ENCODE measurements around the gene DHX36.

DNA sequence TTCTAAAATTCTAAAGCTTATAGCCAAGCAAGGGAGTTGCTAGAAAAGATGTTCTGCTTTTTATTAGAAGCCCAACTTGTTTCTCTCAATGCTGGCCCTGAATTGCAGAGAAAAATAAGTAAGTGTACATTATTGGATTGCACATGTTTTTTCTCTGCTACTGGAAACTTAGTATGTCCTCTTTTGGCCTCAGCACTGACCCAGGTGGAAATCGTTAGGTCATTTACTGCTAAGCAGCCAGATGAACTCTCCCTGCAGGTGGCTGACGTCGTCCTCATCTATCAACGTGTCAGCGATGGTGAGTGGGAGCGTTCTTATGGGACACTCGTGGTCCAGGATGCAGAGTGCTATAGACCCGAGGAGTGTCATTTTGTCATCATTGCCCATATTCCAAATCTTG, 69.8 kb downstream of the DHX36 start:
- TF ChIP-seq, protein P1, sequence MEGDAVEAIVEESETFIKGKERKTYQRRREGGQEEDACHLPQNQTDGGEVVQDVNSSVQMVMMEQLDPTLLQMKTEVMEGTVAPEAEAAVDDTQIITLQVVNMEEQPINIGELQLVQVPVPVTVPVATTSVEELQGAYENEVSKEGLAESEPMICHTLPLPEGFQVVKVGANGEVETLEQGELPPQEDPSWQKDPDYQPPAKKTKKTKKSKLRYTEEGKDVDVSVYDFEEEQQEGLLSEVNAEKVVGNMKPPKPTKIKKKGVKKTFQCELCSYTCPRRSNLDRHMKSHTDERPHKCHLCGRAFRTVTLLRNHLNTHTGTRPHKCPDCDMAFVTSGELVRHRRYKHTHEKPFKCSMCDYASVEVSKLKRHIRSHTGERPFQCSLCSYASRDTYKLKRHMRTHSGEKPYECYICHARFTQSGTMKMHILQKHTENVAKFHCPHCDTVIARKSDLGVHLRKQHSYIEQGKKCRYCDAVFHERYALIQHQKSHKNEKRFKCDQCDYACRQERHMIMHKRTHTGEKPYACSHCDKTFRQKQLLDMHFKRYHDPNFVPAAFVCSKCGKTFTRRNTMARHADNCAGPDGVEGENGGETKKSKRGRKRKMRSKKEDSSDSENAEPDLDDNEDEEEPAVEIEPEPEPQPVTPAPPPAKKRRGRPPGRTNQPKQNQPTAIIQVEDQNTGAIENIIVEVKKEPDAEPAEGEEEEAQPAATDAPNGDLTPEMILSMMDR (tag by site-specific recombination; IDR thresholded peaks at IDR 0.05), result no peak
- TF ChIP-seq REPIN1 (tag by site-specific recombination; IDR thresholded peaks at IDR 0.05; ENCODE audit: low read depth) (no peak), KLF17 (tag by site-specific recombination; IDR thresholded peaks at IDR 0.05) (no peak), ZNF747 (tag by site-specific recombination; IDR thresholded peaks at IDR 0.05) (no peak), ZNF18 (tag by site-specific recombination; IDR thresholded peaks at IDR 0.05) (no peak), SALL2 (tag by site-specific recombination; IDR thresholded peaks at IDR 0.05; ENCODE audit: borderline replicate concordance) (no peak)
- TF ChIP-seq, protein P2, sequence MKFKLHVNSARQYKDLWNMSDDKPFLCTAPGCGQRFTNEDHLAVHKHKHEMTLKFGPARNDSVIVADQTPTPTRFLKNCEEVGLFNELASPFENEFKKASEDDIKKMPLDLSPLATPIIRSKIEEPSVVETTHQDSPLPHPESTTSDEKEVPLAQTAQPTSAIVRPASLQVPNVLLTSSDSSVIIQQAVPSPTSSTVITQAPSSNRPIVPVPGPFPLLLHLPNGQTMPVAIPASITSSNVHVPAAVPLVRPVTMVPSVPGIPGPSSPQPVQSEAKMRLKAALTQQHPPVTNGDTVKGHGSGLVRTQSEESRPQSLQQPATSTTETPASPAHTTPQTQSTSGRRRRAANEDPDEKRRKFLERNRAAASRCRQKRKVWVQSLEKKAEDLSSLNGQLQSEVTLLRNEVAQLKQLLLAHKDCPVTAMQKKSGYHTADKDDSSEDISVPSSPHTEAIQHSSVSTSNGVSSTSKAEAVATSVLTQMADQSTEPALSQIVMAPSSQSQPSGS (tag by site-specific recombination; IDR thresholded peaks at IDR 0.05; ENCODE audit: low read depth), result no peak
- TF ChIP-seq, protein P3, sequence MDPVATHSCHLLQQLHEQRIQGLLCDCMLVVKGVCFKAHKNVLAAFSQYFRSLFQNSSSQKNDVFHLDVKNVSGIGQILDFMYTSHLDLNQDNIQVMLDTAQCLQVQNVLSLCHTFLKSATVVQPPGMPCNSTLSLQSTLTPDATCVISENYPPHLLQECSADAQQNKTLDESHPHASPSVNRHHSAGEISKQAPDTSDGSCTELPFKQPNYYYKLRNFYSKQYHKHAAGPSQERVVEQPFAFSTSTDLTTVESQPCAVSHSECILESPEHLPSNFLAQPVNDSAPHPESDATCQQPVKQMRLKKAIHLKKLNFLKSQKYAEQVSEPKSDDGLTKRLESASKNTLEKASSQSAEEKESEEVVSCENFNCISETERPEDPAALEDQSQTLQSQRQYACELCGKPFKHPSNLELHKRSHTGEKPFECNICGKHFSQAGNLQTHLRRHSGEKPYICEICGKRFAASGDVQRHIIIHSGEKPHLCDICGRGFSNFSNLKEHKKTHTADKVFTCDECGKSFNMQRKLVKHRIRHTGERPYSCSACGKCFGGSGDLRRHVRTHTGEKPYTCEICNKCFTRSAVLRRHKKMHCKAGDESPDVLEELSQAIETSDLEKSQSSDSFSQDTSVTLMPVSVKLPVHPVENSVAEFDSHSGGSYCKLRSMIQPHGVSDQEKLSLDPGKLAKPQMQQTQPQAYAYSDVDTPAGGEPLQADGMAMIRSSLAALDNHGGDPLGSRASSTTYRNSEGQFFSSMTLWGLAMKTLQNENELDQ (tag by site-specific recombination; IDR thresholded peaks at IDR 0.05; ENCODE audit: low read depth), result no peak
- TF ChIP-seq, protein P4, sequence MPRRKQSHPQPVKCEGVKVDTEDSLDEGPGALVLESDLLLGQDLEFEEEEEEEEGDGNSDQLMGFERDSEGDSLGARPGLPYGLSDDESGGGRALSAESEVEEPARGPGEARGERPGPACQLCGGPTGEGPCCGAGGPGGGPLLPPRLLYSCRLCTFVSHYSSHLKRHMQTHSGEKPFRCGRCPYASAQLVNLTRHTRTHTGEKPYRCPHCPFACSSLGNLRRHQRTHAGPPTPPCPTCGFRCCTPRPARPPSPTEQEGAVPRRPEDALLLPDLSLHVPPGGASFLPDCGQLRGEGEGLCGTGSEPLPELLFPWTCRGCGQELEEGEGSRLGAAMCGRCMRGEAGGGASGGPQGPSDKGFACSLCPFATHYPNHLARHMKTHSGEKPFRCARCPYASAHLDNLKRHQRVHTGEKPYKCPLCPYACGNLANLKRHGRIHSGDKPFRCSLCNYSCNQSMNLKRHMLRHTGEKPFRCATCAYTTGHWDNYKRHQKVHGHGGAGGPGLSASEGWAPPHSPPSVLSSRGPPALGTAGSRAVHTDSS (tag by site-specific recombination; IDR thresholded peaks at IDR 0.05), result no peak

Data from HEK293 (cell line).